ENCODE results near the gene CGNL1. TPM values are rescaled to one million over a fixed set of nuclear protein-coding genes. Genes with fewer than 3 reads are reported as not detected.

CGNL1 gene
- total RNA-seq, 4 donors from 2014 or later = 4.7 to 13.7 (median 7.3) TPM

DNA sequence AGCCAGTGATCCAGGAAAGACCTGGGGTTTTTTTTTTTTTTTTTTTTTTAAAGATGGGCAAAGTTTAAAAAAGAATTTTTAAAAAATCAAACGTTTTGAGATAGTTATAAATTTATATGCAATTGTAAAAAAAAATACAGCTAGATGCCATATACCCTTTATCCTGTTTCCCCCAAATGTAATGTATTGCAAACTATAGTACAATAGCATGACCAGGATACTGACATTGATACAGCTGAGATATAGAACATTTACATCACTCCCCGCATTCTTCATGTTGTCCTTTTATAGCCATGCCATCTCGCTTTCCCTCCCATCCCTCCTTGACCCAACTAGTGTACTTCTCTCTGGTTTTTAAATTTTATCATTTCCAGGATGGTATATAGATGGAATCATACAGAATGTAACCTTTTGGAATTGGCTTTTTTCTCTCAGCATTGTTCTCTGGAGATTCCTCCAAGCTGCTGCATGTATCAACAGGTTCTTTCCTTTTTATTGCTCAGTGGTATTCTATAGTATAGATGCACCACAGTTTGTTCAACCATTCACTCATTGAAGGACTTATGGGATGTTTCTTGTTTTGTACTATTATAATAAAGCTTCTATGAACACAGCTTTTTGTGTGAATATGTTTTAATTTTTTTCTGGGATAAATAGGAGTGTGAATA is 104.9 kb downstream of the CGNL1 start:
- no peak for DNase-seq (ENCODE audit: low spot score)
- no peak for ATAC-seq (ENCODE audit: low FRiP score)
- TF ChIP-seq CTCF (IDR thresholded peaks at IDR 0.05) = no peak

GRCh38 chr15:57485869-57486268 is 109.6 kb downstream of the CGNL1 start:
- peak; percentile 43 for DNase-seq (ENCODE audit: low spot score)
- peak; percentile 99 for ATAC-seq (ENCODE audit: low FRiP score)
- TF ChIP-seq CTCF (IDR thresholded peaks at IDR 0.05) = no peak

GRCh38 chr15:57486833-57487232 is 110.5 kb downstream of the CGNL1 start:
- ATAC-seq (ENCODE audit: low FRiP score) = no peak
- DNase-seq (ENCODE audit: low spot score) = no peak
- TF ChIP-seq CTCF (IDR thresholded peaks at IDR 0.05) = no peak

- ATAC-seq (ENCODE audit: low FRiP score) (no peak), DNase-seq (ENCODE audit: low spot score) (no peak)
- TF ChIP-seq CTCF (IDR thresholded peaks at IDR 0.05) = no peak
These were observed 112.8 kb downstream of the CGNL1 start for GRCh38 chr15:57489122-57489521.

DNA sequence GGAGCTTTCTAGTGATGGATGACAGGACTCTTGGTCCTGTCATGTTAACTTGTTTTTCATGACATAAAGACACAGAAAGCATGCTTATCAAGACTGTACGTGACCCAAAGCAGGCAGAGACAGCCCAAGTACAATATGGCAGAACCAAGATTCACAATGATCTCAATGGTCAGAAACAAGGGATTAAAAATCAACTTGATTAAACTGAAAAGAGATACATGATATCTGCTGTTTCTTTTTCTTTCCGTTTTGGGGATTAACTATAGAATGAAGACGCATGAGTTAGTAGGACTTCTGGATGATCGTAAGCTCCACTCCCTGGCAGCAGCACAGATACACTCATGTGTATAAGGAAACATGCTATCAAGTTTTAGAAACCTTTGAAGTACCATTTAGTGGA is 117.0 kb downstream of the CGNL1 start:
- no peak for DNase-seq (ENCODE audit: low spot score)
- no peak for ATAC-seq (ENCODE audit: low FRiP score)
- TF ChIP-seq CTCF (IDR thresholded peaks at IDR 0.05) = no peak

GRCh38 chr15:57494581-57494980 is 118.3 kb downstream of the CGNL1 start:
- no peak for TF ChIP-seq CTCF (IDR thresholded peaks at IDR 0.05)
- DNase-seq (ENCODE audit: low spot score) = no peak
- no peak for ATAC-seq (ENCODE audit: low FRiP score)

DNA sequence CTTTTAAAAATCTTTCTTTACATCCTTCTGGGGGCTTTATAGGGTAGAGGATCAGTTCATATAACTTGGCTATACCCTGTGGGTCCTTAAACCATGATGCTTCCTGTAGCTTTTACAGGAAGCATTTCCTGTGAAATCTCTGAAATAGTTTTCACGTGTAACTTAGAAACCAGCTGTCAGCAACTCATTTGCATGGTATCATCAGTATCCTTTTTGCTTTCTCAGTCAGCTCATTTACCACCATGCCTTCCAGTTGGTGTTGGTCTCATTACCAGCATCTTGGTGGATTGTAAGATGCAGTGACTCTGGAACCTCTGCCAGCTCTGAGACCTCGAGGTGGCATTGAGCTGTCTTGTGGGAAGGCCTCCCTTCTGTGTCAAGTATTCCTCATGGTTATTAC is 118.7 kb downstream of the CGNL1 start:
- DNase-seq (ENCODE audit: low spot score) = no peak
- ATAC-seq (ENCODE audit: low FRiP score) = no peak
- no peak for TF ChIP-seq CTCF (IDR thresholded peaks at IDR 0.05)
